HG03025 (cell line): ENCODE measurements around the gene SDF4.

ENCODE experiments used
- ATAC-seq: cut with Tn5 transposase; IDR thresholded peaks from one replicate; pipeline ENCODE4 v1.9.1; 2021; ENCODE audit warnings: mild to moderate bottlenecking, moderate library complexity; ENCODE audit not compliant: unreplicated experiment, low FRiP score

Gene SDF4

DNA sequence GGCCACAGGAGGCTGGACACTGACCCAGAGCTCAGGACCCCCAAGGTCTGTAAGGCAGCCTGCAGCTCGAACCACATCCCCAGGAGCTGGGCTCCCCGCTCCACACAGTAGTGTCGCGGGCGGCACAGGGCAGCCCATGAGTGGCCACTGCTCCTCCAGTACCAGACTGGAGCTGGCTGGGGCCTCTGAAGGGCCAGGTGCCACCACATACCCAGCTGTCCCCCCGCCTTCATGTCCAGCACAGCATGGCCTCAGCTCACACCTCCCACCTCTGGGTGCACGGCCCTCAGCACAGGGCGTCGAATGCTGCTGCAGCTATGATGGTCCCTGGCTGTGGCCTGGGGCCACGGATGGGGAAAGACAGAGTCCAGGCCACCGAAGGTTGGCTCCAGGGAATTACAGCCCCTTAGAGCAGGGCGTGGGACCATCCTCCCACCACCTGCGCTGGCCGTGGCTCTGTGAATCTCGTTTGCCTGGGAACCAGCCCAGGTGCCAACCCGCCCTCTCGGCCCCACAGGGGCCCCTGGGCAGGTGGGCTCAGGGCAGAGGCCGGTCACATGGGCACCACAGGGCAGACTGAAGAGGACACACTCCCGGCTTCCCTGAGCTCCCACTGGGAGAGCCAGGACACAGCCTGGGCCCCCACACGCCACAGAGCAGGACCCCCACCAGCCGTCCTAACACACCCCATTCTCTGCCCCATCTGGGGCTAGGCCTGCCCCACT, 15.8 kb downstream of the SDF4 start:
- ATAC-seq = no peak

DNA sequence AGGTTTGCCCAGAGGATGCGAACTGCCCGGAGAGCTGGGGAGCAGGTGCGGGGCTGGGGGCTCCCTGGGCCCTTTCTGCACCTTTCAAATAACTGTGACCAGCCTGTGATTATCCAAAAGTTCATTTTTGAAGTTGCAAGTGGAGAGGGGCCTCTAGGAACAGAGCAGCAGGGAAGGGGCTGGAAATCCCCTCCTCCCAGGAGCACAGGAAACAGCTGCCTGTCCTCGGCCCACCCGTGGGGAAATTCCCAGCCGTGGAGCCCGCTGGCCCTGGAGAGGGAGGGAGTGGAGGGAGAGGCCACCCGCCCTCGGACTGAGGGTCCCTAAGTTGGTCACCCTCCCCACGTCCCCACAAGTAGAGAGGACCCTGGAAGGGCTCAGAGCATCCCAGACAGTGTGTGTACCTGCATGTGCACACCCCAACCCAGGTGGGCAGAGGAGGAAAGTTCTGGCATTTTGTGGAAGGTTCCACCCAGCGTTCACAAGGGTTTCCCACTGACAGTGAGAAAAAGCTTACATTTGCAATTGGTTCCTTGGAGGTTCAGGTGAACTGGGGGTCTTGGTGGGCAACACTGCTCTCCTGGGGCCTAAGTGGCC, 16.6 kb downstream of the SDF4 start:
- ATAC-seq = no peak

DNA sequence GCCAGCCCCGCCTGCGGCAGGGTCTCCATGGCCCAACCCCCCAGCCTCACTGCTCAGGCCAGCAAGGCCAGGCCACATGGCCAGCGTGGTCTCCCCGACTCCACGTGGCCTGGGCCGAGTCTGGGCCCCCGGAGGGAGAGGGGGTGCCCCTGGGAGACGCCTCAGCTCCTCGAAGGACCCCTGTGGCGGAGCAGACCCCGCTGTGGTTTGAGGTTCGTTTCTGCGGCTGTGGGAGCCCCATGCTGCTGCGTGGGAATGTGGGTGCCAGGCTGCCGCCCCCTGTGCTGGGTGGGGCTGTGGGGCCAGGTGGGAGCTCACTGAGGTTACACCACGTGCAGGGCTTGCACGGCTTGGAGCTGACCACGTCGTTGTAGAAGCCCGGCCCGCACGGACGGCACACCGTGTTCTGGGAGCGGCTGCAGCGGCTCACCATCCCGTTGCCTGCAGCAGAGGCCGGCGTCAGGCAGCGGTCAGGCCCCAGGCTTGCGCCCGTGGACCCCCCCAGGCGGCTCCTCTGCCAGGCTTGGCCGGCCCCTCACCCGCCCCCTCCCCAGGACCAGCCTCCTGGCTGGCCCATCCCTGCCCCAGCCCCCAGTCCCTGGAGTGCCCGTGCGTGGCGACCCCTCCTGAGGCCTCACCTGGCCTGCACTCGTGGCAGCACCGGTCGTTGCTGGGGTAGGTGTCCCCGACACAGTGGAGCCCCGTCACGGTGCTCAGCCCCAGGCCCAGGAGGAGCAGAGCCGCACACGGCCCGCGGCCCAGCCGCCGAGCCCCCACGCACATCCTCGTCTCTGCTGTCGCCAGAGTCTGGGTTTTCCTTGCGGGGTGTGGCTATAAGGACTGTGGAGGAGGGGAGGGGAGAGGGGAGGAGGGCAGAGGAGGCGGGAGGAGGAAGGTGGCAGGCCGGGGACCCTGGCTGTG, 18.2 kb downstream of the SDF4 start, which contains the start of gene TNFRSF4:
Gene TNFRSF4, minus strand, starts transcription at position 809 of the 921 bp plus-strand sequence. Its CDS starts 26 bp downstream, at position 783.
- ATAC-seq = no peak

DNA sequence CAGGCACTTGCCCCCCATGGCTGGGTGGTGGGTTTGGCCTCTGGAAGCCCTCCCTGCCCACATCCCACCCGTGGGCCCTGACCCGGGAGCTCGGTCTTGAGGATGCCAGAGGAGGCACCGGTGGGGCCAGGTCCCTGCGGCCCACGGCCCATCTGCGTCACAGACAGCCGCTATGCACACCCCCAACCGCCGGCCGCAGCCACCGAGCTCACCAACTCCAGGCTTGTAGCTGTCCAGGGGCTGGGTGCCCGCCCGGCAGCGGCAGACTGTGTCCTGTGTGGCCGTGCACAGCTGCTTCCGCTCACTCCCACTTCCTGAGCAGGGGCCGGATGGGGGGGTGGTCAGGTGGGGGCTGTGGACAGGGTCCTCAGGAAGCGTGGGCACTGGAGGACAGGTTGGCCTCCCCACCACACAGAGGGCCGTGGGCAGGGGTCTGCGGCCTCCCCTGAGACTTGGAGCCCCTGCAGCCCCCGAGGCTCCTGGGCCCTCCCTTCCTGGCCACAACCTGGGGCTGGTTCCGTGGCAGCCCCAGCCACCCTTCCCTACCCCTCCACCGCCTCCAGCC, 18.9 kb downstream of the SDF4 start:
- no peak for ATAC-seq

DNA sequence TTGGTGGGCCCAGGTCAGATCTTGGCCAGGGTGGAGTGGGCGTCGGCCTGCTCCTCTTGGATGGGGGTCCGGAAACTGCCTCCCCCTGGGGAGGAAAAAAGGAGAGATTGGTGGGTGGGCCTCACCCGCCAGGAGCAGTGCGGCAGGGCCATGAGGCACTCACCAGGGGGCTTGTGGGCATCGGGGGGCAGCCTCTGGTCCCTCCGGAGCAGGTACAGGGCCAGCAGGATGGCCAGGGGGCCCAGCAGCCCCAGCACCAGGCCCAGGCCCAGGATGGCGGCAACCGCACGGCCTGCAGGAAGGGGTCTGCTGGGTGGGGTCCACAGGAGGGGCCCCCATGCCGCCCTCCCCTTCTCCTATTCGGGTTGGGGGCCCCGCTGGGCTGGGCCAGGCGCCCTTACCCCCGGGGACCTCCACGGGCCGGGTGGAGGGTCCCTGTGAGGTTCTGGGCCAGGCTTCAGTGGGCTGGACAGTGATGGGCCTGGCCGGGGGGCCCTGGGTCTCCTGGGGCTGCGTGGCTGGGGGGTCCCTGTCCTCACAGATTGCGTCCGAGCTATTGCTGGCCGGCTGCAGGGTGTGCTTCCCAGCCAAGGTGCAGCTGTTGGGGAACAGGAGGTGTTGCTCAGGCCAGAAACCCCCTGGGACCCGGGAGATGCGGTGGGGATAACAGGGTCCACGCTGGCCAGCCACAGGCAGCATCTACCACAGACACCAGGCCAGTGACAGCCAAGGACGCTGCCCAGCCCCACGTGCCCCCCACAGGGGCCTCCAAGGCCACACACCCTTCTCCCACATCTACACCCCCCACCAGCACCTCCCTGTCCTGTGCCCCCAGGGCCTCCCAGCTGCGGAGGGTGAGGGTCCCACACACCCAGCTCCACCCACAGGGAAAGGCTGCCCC, 20.0 kb downstream of the SDF4 start:
- no peak for ATAC-seq

DNA sequence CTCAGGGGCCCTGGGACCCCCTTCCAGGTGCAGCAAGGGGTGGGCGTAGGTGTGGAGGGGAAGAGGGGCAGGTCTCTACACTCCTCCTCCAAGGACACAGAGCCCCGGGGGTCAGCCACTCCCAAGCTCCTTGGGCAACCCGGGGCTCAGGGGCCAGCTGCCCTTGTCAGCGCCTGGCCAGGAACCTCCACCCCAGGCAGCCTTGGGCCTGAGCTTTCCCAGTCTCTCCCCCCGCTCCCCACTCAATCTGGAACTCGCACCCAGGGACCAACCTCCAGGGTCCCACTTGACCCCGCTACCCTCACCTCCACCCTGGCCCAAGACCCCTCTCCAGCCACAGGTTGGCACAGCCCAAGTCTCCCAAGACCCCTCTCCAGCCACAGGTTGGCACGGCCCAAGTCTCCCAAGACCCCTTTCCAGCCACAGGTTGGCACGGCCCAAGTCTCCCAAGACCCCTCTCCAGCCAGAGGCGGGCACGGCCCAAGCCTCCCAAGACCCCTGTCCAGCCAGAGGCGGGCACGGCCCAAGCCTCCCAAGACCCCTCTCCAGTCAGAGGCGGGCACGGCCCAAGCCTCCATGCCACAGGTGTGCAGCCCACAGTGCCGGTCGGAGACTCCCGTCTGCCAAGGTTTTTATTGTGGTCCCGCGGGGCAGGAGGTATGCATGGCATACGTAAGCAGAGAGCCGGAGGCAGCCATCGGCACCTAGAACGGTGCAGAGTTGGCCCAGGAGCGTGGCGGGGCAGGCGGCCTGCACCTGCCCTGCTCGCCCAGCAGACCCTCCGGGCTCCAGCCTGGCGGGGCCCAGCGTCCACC, 20.9 kb downstream of the SDF4 start:
- no peak for ATAC-seq

DNA sequence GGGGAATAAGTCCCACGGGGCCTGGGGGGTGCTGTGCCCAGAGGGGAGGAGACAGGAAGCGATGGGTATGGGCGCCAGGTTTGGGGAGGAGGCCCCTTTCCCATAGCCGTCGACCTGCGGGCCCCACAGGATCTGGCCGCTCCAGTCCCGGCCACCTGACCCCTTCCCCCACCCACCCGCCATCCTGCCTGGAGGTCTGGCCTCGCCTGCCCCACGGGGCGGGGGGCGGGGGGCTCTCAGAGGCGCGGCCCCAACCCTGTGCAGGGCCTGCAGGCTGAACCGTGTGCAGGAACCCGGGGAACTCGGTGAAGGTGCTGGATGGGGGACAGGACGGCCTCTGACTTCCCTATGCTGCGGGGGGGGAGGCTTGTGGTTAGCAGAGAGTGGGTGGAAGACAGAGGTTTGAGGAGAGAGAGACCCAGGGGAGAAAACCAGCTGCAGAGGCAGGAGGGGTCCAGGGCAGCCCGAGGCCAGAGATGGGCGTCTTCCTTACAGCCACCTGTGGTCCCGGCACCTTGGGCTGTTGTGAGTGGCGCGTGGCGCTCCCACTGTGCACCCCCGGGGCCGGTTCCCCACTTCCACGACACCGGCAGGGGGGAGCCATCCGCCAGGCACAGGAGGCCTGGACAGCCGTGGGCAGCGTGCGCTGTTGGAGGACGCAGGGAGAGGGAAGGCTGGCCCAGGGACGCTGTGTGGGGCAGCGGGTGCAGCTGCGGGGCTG, 22.9 kb downstream of the SDF4 start:
- ATAC-seq = no peak

DNA sequence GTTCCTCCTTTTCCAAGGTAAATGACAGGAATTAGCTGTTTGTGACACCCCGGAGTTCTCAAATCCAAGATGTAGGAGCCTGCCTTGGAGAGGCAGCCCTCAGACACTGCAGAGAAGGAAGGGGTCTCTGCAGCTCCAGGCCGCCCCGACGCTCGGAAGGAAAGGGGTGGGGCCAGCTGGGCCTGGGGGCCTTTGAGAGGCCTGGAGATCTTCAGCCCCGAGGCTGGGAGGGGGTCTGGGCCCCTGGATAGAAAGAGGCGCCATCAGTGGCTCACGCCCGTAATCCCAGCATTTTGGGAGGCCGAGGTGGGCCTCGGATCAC, 24.3 kb downstream of the SDF4 start:
- no peak for ATAC-seq

DNA sequence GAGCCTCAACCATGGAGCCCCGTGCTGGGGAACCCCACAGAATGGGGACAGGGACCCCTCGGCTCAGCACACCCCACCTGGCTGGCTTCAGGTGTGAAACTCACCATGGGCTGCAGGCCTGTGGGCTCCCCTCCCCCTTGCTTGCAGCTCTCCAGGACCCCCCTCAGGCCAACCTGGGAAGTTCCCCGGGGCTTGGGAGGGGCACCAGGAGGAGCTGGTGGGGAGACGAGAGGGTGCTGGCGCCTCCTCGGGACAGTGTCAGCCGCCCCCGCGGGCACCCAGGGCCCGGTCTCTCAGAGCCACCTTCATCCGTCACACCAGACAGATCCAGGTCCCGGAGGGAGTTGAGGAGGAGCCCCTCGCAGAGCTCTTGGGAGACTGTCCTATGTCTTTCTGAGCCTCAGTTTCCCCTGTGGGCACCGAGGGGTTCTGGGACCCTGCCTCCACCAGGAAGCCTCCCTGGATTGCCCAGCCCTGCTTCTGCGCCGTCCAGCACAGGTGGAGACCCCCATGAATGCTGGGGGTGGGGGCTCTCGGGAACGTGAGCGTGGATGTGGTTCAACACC, 24.8 kb downstream of the SDF4 start:
- no peak for ATAC-seq

DNA sequence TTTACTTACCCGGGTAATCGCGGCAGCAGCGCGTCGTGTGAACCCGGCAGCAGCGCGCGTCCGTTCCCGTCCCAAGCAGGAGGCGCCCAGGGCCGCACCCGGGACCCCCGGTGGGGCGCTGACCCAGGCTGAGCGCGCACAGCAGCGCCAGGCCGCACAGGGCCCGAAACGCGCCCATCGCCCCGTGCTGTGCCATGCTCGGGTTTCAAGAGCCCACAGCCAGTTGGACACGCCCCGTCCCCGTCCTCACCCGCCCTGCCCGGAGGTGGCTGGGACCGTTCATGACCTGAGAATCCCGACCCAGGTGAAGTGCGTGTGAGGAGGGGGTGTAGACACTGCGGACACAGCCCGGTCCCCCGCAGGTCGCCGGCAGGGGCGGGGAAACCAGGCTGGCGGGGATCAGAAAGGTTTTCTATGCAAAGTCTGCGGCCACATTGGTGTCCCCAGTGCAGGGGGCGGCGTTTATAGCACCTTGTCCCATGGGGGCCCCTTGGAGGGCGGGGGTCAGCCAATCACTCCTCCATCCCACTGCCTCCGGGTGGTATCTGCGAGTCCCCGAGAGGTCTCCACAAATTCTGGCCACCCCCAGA, 25.3 kb downstream of the SDF4 start, which contains the start of gene TNFRSF18:
Gene TNFRSF18, minus strand, starts transcription at position 217 of the 590 bp plus-strand sequence. Its CDS starts 21 bp downstream, at position 196.
- no peak for ATAC-seq

DNA sequence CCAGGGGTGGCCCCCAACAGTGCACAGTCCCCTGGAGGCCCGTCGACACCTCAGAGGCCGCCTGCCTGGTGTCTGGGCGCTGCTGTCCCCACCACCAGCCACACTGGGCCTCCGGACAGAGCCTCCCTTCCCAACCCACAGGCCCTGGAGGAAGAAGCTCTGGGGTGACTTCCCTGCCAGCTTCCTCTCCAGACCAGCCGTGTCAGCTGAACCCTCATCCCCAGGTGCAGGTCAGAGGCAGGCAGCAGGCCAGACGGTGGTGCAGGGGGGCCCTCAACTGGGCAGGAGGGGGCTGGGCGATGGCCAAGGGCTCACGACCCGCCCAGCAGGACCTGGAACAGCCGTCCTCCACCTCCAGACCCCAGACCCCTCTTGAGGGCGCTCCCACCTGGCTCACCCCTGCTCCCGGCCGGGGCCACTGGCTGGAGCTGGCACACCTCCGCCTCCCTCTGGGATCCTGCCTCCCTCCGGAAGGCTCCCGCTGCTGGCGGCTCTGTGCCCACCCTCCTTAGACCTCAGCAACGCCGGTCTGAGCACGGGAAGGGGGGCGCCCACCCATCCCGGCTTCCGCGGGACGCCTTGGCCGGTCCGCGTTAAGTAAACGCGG, 25.9 kb downstream of the SDF4 start:
- no peak for ATAC-seq

DNA sequence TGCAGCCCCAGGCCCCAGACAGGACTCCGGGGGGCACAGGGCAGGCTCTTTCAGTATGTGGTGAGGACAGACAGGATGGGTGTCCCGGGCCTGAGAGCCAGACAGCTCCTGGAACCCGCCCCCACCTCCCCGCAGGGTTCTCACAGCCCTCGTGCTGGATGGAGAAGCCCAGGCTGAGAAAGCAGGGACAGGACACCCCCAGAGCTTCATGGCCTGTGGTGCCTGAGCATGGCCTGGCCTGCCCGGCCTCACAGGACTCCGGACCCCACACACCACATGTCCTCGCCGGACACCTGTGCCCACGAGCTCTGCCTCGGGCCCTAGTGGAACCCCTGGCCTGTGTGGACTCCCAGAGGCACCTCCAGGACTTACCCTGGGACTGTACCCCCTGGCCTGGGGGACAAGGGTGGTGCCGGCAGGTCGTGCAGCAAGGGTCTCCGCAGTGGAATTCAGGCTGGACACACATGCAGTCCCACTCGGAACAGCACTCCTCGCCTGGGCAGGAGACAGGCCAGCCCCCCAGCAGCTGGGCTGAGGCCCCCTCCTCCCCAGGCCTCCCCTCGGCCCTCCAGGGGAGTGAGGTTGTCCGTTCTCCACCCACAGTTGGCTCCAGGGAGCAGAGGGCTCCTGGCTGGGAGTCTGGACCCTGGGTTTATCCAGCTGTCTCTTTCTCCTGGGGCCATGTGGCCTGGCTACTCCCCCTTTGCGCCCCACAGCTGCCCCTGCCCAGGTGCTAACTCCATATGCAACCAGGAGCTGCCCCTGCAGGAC, 26.6 kb downstream of the SDF4 start:
- ATAC-seq = no peak

DNA sequence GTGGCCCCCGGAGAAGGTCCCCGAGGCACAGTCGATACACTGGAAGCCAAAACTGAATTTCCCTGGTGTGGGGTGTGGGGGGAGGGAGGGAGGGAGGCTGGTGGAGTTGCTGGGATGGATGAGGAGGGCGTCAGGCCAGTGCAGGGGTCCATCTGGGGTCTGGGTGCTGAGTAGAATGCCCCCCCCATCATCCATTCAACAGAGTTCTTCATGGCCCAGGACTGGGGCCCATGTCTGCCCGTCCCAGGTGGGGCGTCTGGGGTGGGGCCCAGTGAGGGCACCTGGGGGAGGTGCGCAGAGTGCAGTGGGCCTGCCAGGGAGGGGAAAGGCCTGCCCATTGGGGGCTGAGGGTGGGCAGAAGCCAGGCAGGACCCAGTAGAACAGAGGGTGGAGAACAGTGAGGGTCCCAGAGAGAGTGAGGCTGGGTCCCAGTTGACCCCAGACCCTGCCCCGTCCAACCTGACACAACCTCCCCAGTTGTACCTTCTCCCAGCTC, 27.3 kb downstream of the SDF4 start:
- ATAC-seq = no peak

DNA sequence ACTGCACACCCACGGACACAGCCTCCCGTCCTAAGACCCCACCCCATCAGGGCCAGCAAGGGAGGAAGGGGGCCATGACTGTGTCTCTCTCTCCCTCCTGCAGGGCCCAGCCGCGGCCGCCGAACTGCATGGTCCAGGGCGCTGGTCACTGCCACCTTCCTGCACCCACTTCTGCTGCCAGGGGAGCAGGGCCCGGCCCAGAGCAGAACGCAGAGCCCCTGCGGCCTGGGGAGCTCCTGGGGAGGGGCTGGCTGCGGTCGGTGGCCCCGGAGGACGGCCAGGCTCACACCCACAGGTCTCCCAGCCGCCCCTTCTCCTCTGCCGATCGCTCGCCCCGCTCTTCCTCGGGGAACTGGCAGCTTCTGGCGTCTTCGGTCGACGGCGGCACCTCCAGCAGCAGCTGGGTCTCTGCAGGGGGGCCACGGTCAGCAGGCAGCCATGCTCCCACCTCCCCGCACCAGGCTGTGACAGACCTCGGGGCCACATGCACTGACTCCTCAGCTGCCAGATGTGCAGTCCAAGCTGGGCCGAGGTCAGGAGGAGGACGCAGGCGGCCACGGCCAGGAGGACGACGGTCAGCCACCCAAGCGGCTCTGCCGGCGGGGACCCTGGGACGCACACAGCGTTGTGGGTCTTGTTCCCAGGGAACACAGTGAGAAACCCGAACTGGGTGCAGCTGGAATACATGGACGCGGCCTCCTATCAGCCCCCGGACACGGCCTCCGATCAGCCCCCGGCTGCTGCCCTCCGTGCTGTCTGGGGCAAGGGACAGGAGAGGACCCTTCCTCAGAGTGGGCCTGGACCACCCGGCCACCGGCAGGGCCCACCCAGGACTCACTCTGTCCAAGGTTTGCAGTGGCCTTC, 28.0 kb downstream of the SDF4 start:
- ATAC-seq = no peak

DNA sequence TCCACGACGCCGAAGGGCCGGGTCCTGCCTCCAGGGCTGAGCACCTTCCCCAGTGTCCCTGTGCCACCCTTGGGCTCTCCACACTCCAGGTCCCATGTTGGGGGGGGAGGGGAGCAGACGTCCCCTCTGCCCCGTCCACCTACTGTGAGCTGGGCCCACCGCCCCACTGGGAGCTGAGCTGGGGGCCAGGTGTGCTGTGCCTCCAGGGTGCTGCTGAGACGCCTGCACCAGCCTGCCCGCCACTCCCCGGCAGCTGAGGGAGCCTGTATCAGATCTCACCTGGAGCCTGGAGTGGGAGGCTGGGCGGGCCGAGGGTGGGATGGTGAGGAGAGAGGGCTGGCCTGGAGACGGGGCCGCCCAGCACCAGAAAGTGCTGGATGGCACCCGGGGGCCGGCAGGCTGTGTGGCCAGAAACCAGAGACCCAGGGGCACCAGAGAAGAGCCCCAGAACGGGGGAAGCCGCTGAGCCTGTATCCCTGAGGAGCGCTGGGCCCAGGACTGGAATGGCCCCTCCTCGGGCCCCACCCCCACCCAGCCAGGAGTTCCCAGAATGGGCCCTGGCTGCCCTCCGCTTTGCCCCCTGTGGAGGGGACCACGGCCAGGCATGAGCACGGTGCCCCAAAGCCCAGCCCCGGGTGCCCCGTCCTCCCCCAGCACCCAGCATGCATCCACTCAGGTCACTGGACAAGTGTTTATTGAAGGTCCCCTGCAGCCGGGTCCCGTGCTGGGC, 28.8 kb downstream of the SDF4 start:
- no peak for ATAC-seq
